Measurements from ENCODE around the gene SLC4A2.

SLC4A2 gene

GRCh38 chr7:151118108-151119054 is 59.0 kb downstream of the SLC4A2 start:
- no peak for DNase-seq

GRCh38 chr7:151119055-151119415 is 59.6 kb downstream of the SLC4A2 start:
- no peak for DNase-seq

DNA sequence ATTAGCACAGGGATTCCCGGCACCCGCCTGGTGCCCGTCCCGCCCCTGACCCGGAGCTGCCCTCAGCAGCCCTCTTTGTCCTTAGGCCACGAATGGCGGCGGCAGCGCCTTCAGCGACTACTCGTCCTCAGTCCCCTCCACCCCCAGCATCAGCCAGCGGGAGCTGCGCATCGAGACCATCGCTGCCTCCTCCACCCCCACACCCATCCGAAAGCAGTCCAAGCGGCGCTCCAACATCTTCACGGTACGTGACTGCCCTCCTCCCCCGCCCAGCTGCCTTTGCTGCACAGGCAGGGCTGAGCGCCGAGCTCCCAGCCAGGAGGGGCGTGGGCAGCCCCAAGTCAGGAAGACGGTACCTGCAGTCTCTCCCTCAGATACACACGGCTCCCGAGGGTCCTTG is 60.5 kb downstream of the SLC4A2 start:
- DNase-seq, result no peak

GRCh38 chr7:151120896-151121295 is 61.5 kb downstream of the SLC4A2 start:
- DNase-seq, result no peak

GRCh38 chr7:151121380-151122170 is 62.2 kb downstream of the SLC4A2 start:
- no peak for DNase-seq

GRCh38 chr7:151122276-151122675 is 62.9 kb downstream of the SLC4A2 start:
- DNase-seq, result no peak

DNA sequence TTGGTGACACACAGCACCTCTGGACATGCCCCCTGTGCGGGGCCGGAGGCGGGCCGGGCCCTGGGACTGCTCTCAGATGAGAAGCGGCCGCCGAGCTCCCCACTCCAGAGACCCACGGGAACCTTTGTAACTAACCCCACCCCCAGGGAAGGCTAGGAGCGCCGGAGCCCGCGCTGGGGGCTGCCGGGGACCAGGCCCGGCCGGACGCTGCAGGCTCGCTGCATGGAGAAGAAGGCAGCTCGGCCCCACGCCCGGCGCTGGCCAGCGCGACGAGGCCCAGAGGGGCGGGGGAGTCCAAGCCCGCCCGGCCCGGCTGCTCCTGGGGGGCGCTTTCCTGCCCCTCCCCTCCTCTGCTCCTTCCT is 63.4 kb downstream of the SLC4A2 start:
- DNase-seq, result no peak

DNA sequence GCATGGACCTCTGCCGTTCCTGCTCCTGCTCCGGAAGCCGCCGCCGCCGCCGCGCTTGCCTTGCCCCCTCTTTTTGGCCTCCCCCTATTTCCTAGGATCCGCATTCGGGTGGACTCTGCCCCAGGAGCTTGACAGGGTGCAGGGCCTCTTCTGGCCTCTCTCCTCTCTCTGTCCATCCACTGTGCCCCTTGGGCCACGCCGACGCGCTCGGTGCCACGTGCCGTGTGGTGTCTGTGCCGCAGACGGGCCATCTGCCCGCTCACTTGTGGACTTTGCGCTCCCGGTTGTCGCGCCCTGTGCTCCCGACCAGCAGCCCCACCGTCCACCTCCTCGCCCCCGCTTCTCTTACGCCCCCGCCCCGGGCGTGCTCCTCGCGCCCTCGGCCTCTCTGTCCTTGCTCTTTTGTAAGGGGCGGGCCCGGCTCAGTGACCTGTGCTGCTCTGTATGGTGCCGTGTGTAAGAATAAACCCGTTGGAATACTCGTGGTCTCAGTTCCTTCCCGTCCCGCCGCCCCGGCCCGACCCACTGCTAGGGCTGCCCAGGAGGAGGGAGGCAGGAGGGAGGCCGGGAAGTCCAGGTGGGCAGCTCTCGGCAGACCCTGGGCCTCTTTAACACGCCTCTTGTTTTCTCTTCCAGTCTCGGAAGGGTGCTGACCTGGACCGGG is 63.9 kb downstream of the SLC4A2 start:
- DNase-seq, result no peak

- DNase-seq, result peak; percentile 89
Measured at GRCh38 chr7:151123822-151124464, 64.6 kb downstream of the SLC4A2 start.

GRCh38 chr7:151124481-151124880 is 65.1 kb downstream of the SLC4A2 start:
- DNase-seq, result no peak

DNA sequence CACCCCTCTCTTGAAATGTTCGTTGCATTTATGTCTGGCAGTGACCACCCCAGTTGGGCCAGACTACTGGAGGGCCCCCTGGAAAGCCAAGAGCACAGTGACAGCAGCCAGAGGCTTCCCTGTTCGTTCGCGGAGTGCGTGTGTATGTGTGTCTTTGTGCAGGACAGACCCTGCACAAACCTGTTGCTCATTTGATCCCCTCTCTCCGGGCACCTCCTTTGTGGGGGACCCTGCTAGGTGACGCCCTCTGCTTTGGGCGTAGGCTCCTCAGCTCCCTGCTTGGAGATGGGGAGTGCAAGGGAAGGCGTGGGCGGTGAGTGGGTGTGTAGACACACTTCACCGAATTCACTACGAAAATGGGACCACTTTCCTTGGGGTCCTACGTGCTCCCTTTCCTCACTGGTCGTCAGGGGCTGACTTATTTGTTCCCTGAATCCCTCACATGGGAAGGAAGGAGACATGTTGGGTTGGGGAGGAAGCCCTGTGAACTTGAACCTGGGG is 65.6 kb downstream of the SLC4A2 start:
- no peak for DNase-seq

DNA sequence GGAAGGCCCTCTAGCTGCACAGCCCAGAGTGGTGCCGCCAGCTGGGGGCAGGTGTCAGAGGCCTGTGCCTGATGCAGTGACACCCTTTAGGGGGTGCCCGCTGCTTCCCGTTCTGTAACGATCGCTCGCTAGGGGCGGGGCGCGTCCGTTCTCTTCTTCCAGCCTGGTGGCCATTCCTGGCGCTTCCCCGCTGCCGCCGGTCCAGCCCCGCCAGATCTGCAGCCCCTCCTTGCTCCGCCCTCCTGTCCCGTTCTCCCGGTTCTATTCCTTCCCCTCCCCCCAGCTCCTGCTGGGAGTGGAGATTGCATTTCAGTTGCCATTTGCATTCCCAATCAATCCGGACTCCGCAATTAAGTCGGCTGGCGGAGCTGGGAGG is 66.1 kb downstream of the SLC4A2 start:
- no peak for DNase-seq

- no peak for DNase-seq
Measured at GRCh38 chr7:151125846-151126481, 66.6 kb downstream of the SLC4A2 start.

Data from activated CD4-positive, alpha-beta T cell treated with anti-CD3 and anti-CD28 coated beads, Interleukin-2, Interleukin-6, amounts not matched to agents 100 ng/mL and 50 ng/mL, durations not matched to agents 16 hours and 8 hours (primary cell).